Loucy (cell line): ENCODE measurements around the gene HELZ.

Experiments used
- H2AFZ ChIP-seq: fragments of 200-600 bp; sonication (generic); 2 replicates; pipeline ENCODE4 v1.6.0; 2016; ENCODE audit warnings: antibody characterized with exemption, mild to moderate bottlenecking, low read length, moderate library complexity
- H3F3A ChIP-seq: fragments of 200-600 bp; 2 replicates; pipeline ENCODE4 v1.6.0; 2016; ENCODE audit warnings: antibody characterized with exemption, low read depth, mild to moderate bottlenecking
- H3K27me3 ChIP-seq: fragments of 200-600 bp; sonication (generic); 2 replicates; pipeline ENCODE4 v1.6.1; 2014; ENCODE audit warnings: low read length, mild to moderate bottlenecking; ENCODE audit not compliant: insufficient read depth, poor library complexity, severe bottlenecking
- H3K36me3 ChIP-seq: fragments of 200-600 bp; sonication (generic); 2 replicates; pipeline ENCODE4 v1.6.1; 2016; ENCODE audit warnings: low read length; ENCODE audit not compliant: insufficient read depth
- H3K4me1 ChIP-seq: fragments of 200-600 bp; sonication (generic); 2 replicates; pipeline ENCODE4 v1.5.1; 2014; ENCODE audit warnings: low read length, mild to moderate bottlenecking; ENCODE audit not compliant: insufficient read depth, poor library complexity, severe bottlenecking
- H3K4me2 ChIP-seq: fragments of 200-600 bp; sonication (generic); 2 replicates; pipeline ENCODE4 v1.6.0; 2014; ENCODE audit warnings: antibody characterized with exemption, low read length, low read depth, mild to moderate bottlenecking; ENCODE audit not compliant: poor library complexity, severe bottlenecking
- H3K4me3 ChIP-seq: fragments of 200-600 bp; sonication (generic); 2 replicates; pipeline ENCODE4 v1.5.1; 2014; ENCODE audit warnings: low read length, mild to moderate bottlenecking, mixed read lengths; ENCODE audit not compliant: poor library complexity, severe bottlenecking
- H3K79me2 ChIP-seq: fragments of 200-600 bp; sonication (generic); 2 replicates; pipeline ENCODE4 v1.6.1; 2014; ENCODE audit warnings: low read length; ENCODE audit not compliant: insufficient read depth
- H3K9ac ChIP-seq: fragments of 200-600 bp; sonication (generic); 2 replicates; pipeline ENCODE4 v1.6.0; 2014; ENCODE audit warnings: mild to moderate bottlenecking, low read depth, low read length, moderate library complexity; ENCODE audit not compliant: poor library complexity, severe bottlenecking
- H3K9me2 ChIP-seq: fragments of 200-600 bp; sonication (generic); replicated peaks from 2 replicates; pipeline ENCODE4 v1.6.1; 2016; ENCODE audit warnings: low read depth, low read length, mixed read lengths
- H3K9me3 ChIP-seq: fragments of 200-600 bp; sonication (generic); 2 replicates; pipeline ENCODE4 v1.6.1; 2014; ENCODE audit warnings: mild to moderate bottlenecking, antibody characterized with exemption, low read length, low read depth; ENCODE audit not compliant: insufficient read depth
- H4K20me1 ChIP-seq: fragments of 200-600 bp; sonication (generic); 2 replicates; pipeline ENCODE4 v1.6.0; 2014; ENCODE audit warnings: antibody characterized with exemption, low read length, mild to moderate bottlenecking; ENCODE audit not compliant: insufficient read depth, poor library complexity, severe bottlenecking
- EZH2phosphoT487 ChIP-seq: fragments of 200-600 bp; IDR thresholded peaks from 2 replicates; pipeline ENCODE4 v1.6.1; 2018; ENCODE audit warnings: antibody characterized with exemption, mild to moderate bottlenecking, moderate library complexity, borderline replicate concordance
- TF ChIP-seq, protein P1 (sequence below): fragments of 200-600 bp; sonication (generic); conservative IDR thresholded peaks from 2 replicates; pipeline ENCODE4 v1.5.1; 2014; ENCODE audit warnings: mild to moderate bottlenecking, antibody characterized with exemption, low read length

Gene HELZ

DNA sequence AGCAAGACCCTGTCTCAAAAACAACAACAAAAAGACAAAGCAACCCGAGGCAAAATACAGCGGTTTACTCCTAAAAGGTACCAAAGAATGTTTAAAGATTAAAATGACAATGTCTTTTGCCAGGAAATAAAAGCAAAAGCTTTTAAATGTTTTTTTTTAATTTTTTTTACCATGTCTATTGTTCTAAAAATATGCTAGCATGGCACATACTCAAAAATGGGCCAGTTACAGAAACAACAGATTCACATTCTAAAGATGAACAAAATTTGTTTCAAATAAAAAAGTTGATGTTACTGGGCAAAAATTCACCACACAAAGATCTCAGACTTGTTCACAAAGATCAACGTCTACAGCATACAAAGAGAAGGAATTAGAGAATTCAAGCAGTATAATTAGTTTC lies 159.6 kb downstream of the HELZ start:
- Histone ChIP-seq H3K9ac (no peak overlapping the region), H3K36me3 (peaks cover 54% of the 10 kb centered on the region; the same call in 1 of the 2 replicates), H3K27me3 (no peaks in the 10 kb centered on the region), H2AFZ (no peak overlapping the region), H4K20me1 (peaks cover 9% of the 10 kb centered on the region), H3K4me1 (peaks cover 15% of the 10 kb centered on the region), H3K9me3 (no peaks in the 10 kb centered on the region), H3K4me3 (no peak overlapping the region), H3K4me2 (no peak overlapping the region), H3K9me2 (no peaks in the 10 kb centered on the region), H3F3A (no peaks in the 10 kb centered on the region), H3K79me2 (no peaks in the 10 kb centered on the region; the same call in none of the 2 replicates)
- TF ChIP-seq, protein P1, sequence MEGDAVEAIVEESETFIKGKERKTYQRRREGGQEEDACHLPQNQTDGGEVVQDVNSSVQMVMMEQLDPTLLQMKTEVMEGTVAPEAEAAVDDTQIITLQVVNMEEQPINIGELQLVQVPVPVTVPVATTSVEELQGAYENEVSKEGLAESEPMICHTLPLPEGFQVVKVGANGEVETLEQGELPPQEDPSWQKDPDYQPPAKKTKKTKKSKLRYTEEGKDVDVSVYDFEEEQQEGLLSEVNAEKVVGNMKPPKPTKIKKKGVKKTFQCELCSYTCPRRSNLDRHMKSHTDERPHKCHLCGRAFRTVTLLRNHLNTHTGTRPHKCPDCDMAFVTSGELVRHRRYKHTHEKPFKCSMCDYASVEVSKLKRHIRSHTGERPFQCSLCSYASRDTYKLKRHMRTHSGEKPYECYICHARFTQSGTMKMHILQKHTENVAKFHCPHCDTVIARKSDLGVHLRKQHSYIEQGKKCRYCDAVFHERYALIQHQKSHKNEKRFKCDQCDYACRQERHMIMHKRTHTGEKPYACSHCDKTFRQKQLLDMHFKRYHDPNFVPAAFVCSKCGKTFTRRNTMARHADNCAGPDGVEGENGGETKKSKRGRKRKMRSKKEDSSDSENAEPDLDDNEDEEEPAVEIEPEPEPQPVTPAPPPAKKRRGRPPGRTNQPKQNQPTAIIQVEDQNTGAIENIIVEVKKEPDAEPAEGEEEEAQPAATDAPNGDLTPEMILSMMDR: no peak

DNA sequence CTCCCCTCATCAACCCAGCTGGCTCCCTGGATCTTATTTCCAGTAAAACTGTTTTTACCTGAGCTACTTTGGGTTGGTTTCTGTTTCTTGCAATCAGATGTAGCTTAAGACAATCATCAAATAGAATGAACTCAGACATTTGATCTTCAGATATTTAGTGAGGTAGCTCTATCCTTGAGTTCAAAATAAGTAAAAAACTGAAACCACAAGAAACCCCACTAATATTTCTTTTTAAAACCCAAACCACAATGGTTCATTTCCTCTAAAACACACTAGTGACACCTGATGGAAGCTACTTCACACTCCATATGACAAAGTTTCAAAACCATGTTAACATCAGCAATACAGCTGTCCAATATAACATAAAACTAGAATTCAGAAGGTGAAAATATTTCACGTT lies 162.9 kb downstream of the HELZ start:
- H3K36me3 ChIP-seq: peaks cover 50% of the 10 kb centered on the region; the same call in 1 of the 2 replicates
- no peaks in the 10 kb centered on the region for H3K9me2 ChIP-seq
- H2AFZ ChIP-seq: no peak overlapping the region
- H3K4me1 ChIP-seq: peaks cover 15% of the 10 kb centered on the region
- H3K79me2 ChIP-seq: no peaks in the 10 kb centered on the region
- H3K27me3 ChIP-seq: no peaks in the 10 kb centered on the region
- peak overlapping the region; percentile 41 for H3K4me2 ChIP-seq
- no peaks in the 10 kb centered on the region for H3K9me3 ChIP-seq
- no peak overlapping the region for H3K9ac ChIP-seq
- TF ChIP-seq EZH2phosphoT487: no peak
- TF ChIP-seq, protein P1: peak; percentile 58
- no peaks in the 10 kb centered on the region for H3F3A ChIP-seq
- H3K4me3 ChIP-seq: peak overlapping the region; percentile 10
- peaks cover 11% of the 10 kb centered on the region for H4K20me1 ChIP-seq

GRCh38 chr17:67080804-67081203 lies 164.2 kb downstream of the HELZ start:
- no peaks in the 10 kb centered on the region for H3K9me2 ChIP-seq
- H3K4me3 ChIP-seq: no peak overlapping the region
- H3K9ac ChIP-seq: no peak overlapping the region
- no peaks in the 10 kb centered on the region for H3F3A ChIP-seq
- no peak for TF ChIP-seq EZH2phosphoT487
- TF ChIP-seq, protein P1: no peak
- H4K20me1 ChIP-seq: peaks cover 11% of the 10 kb centered on the region
- no peak overlapping the region for H2AFZ ChIP-seq
- no peaks in the 10 kb centered on the region for H3K9me3 ChIP-seq
- peaks cover 15% of the 10 kb centered on the region for H3K4me1 ChIP-seq
- peaks cover 50% of the 10 kb centered on the region; the same call in 1 of the 2 replicates for H3K36me3 ChIP-seq
- H3K4me2 ChIP-seq: no peak overlapping the region
- H3K27me3 ChIP-seq: no peaks in the 10 kb centered on the region
- H3K79me2 ChIP-seq: no peaks in the 10 kb centered on the region
